ENCODE data around the gene LRP1B. TPM values are rescaled to one million over a fixed set of nuclear protein-coding genes. Genes with fewer than 3 reads are reported as not detected.

Gene LRP1B
- total RNA-seq, 4 donors from 2014 or later, result 1.2 to 3.3 (median 2.6) TPM

- no peak overlapping the region for H3K4me3 ChIP-seq
- no peak for TF ChIP-seq POLR2A (IDR thresholded peaks at IDR 0.05)
- TF ChIP-seq CTCF (IDR thresholded peaks at IDR 0.05), result no peak
- TF ChIP-seq EP300 (IDR thresholded peaks at IDR 0.05), result no peak
- H3K36me3 ChIP-seq, result no peaks in the 10 kb centered on the region
- no peak for DNase-seq (ENCODE audit: low spot score in 2 of 2)
- H3K4me1 ChIP-seq, result no peaks in the 10 kb centered on the region
- H3K27me3 ChIP-seq, result no peaks in the 10 kb centered on the region
- H3K9me3 ChIP-seq, result no peaks in the 10 kb centered on the region
- H3K27ac ChIP-seq, result no peak overlapping the region
Measured at GRCh38 chr2:141620372-141620771, 510.4 kb downstream of the LRP1B start.

DNA sequence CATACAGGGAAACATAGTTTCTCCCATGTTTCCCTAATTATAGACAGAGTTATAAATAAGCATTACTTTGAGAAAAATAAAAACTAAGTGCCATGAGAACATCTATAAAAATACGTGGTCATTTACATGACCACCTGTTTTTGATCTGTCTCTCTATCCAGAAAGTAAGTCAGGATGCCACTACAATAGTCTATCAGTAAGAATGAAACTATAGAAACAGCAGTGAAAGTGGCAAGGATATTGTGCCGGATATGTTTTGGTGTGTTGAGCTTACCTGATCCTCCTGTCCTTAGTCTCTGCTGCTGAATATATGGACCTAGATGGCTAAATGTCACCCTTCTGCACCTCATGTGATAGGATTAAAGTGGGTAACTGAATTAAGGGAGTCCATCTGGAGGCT is 512.4 kb downstream of the LRP1B start:
- no peak for DNase-seq (ENCODE audit: low spot score in 2 of 2)
- Histone ChIP-seq H3K9me3 (no peaks in the 10 kb centered on the region), H3K4me3 (no peak overlapping the region), H3K27me3 (no peaks in the 10 kb centered on the region), H3K36me3 (no peaks in the 10 kb centered on the region), H3K27ac (no peak overlapping the region), H3K4me1 (no peaks in the 10 kb centered on the region)
- 68 to 89% methylated on average over 2 of the region's 2 CpGs for WGBS, 2 donors
- TF ChIP-seq CTCF (IDR thresholded peaks at IDR 0.05) (no peak), EP300 (IDR thresholded peaks at IDR 0.05) (no peak), POLR2A (IDR thresholded peaks at IDR 0.05) (no peak)

- Histone ChIP-seq H3K9me3 (no peaks in the 10 kb centered on the region), H3K27ac (no peak overlapping the region), H3K4me1 (peaks cover 0 to 14% (median 0%) of the 10 kb centered on the region in 4 donors), H3K4me3 (no peak overlapping the region), H3K27me3 (no peaks in the 10 kb centered on the region), H3K36me3 (no peaks in the 10 kb centered on the region)
- TF ChIP-seq CTCF (IDR thresholded peaks at IDR 0.05) (no peak), POLR2A (IDR thresholded peaks at IDR 0.05) (no peak), EP300 (IDR thresholded peaks at IDR 0.05) (no peak)
- DNase-seq (ENCODE audit: low spot score in 2 of 2), result no peak
- 74 to 92% methylated on average over 1 of the region's 1 CpG for WGBS, 2 donors
Measured at GRCh38 chr2:141611981-141612380, 518.8 kb downstream of the LRP1B start.

GRCh38 chr2:141611176-141611571 is 519.6 kb downstream of the LRP1B start:
- Histone ChIP-seq H3K4me1 (peaks cover 0 to 14% (median 0%) of the 10 kb centered on the region in 4 donors), H3K9me3 (no peaks in the 10 kb centered on the region), H3K27ac (no peak overlapping the region), H3K4me3 (no peak overlapping the region), H3K27me3 (no peaks in the 10 kb centered on the region), H3K36me3 (no peaks in the 10 kb centered on the region)
- 36 to 39% methylated on average over 1 of the region's 1 CpG for WGBS, 2 donors
- DNase-seq (ENCODE audit: low spot score in 2 of 2), result no peak
- no peak for TF ChIP-seq CTCF (IDR thresholded peaks at IDR 0.05)
- no peak for TF ChIP-seq EP300 (IDR thresholded peaks at IDR 0.05)
- no peak for TF ChIP-seq POLR2A (IDR thresholded peaks at IDR 0.05)

DNA sequence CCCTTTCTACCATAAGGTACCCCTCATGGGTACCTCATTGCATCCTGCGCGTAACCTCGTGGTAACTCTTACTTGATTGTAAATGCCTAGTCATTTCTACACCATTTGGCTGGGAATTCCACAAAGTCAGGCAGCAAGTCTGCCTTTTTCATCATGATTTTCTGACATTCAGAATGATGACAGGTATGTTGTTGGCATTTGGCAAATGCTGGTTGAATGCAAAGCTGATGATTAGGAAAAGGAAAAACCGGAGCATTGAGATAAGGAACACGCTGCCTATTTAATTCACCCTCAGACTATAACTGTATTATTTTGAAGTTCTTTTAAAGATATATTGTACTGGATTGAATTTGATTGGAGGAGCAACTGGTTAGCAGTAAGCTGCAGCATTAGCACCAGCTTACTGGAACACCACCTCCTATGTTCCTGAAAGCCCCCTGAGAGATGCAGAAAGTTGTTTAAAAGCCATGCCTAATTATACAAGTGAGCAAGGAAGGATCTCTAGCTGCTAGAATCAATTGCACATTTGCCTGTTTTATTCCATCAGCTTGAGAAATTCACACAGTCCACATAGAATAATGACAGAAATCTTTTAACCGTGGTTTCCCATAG is 520.1 kb downstream of the LRP1B start:
- no peak for DNase-seq (ENCODE audit: low spot score in 2 of 2)
- no peaks in the 10 kb centered on the region for H3K27me3 ChIP-seq
- H3K4me1 ChIP-seq, result peaks cover 0 to 14% (median 0%) of the 10 kb centered on the region in 4 donors
- H3K36me3 ChIP-seq, result no peaks in the 10 kb centered on the region
- H3K4me3 ChIP-seq, result no peak overlapping the region
- 70 to 73% methylated on average over 6 of the region's 6 CpGs for WGBS, 2 donors
- no peaks in the 10 kb centered on the region for H3K9me3 ChIP-seq
- H3K27ac ChIP-seq, result no peak overlapping the region
- TF ChIP-seq CTCF (IDR thresholded peaks at IDR 0.05), result no peak
- TF ChIP-seq EP300 (IDR thresholded peaks at IDR 0.05), result no peak
- no peak for TF ChIP-seq POLR2A (IDR thresholded peaks at IDR 0.05)

All from tibial nerve (tissue), 4 donors.